Astrocyte (in vitro differentiated cells and primary cell): ENCODE measurements around the gene ATP6V0E1. TPM values are rescaled to one million over a fixed set of nuclear protein-coding genes. Genes with fewer than 3 reads are reported as not detected.

Experiments used
- DNase-seq: peaks from one replicate; pipeline ENCODE4 v3.0.0-alpha.2; 2010; ENCODE audit warnings: low read depth
- FAIRE-seq: peaks from 2 replicates; lab custom pipeline; 2011; peaks lifted over from hg19 to GRCh38; lab: Jason Lieb, UNC
- H2AFZ ChIP-seq: 2 replicates; pipeline ENCODE4 v1.6.0; 2012; ENCODE audit warnings: low read depth, low read length, inconsistent platforms
- H3K27ac ChIP-seq: 2 replicates; pipeline ENCODE4 v1.5.1; 2011; ENCODE audit warnings: low read depth, low read length, inconsistent platforms
- H3K27me3 ChIP-seq: 2 replicates; pipeline ENCODE4 v1.6.0; 2011; ENCODE audit warnings: low read length, inconsistent platforms; ENCODE audit not compliant: insufficient read depth
- H3K36me3 ChIP-seq: 2 replicates; pipeline ENCODE4 v1.5.1; 2011; ENCODE audit warnings: low read length, inconsistent platforms; ENCODE audit not compliant: insufficient read depth
- H3K4me1 ChIP-seq: 2 replicates; pipeline ENCODE4 v1.5.1; 2011; ENCODE audit warnings: low read length, inconsistent platforms; ENCODE audit not compliant: insufficient read depth
- H3K4me2 ChIP-seq: 2 replicates; pipeline ENCODE4 v1.6.0; 2012; ENCODE audit warnings: low read length, inconsistent platforms
- H3K4me3 ChIP-seq: 2 replicates; pipeline ENCODE4 v1.5.1; 2011; ENCODE audit warnings: low read depth, mild to moderate bottlenecking, low read length, inconsistent platforms; ENCODE audit not compliant: insufficient read depth
- H3K79me2 ChIP-seq: 2 replicates; pipeline ENCODE4 v1.6.0; 2012; ENCODE audit warnings: mild to moderate bottlenecking, low read length, inconsistent platforms; ENCODE audit not compliant: insufficient read depth
- H3K9ac ChIP-seq: 2 replicates; pipeline ENCODE4 v1.6.0; 2012; ENCODE audit warnings: mild to moderate bottlenecking, low read length, inconsistent platforms
- H3K9me3 ChIP-seq: 2 replicates; pipeline ENCODE4 v1.5.1; 2012; ENCODE audit warnings: low read depth, mild to moderate bottlenecking, low read length, inconsistent platforms; ENCODE audit not compliant: insufficient read depth
- H4K20me1 ChIP-seq: 2 replicates; pipeline ENCODE4 v1.6.0; 2012; ENCODE audit warnings: low read length, inconsistent platforms; ENCODE audit not compliant: insufficient read depth
- H3K27ac Mint-ChIP-seq: one replicate; pipeline ENCODE4 v1.8.0; 2021; ENCODE audit warnings: mild to moderate bottlenecking, mixed read lengths; ENCODE audit not compliant: unreplicated experiment
- H3K27me3 Mint-ChIP-seq: one replicate; pipeline ENCODE4 v1.8.0; 2021; ENCODE audit warnings: low read depth, mixed read lengths; ENCODE audit not compliant: unreplicated experiment
- H3K36me3 Mint-ChIP-seq: one replicate; pipeline ENCODE4 v1.8.0; 2021; ENCODE audit warnings: low read depth, mixed read lengths; ENCODE audit not compliant: unreplicated experiment
- H3K4me1 Mint-ChIP-seq: one replicate; pipeline ENCODE4 v1.8.0; 2021; ENCODE audit warnings: low read depth, mixed read lengths; ENCODE audit not compliant: unreplicated experiment
- H3K4me3 Mint-ChIP-seq: one replicate; pipeline ENCODE4 v1.8.0; 2021; ENCODE audit warnings: mild to moderate bottlenecking, moderate library complexity, mixed read lengths; ENCODE audit not compliant: unreplicated experiment
- H3K9me3 Mint-ChIP-seq: one replicate; pipeline ENCODE4 v1.8.0; 2021; ENCODE audit warnings: mild to moderate bottlenecking, mixed read lengths; ENCODE audit not compliant: unreplicated experiment
- CTCF ChIP-seq: IDR thresholded peaks from 2 replicates; pipeline ENCODE4 v1.5.1; 2011; ENCODE audit warnings: low read depth, mild to moderate bottlenecking, inconsistent platforms, low read length, moderate library complexity; ENCODE audit not compliant: insufficient read depth
- EZH2 ChIP-seq: IDR thresholded peaks from 2 replicates; pipeline ENCODE4 v1.6.1; 2012; ENCODE audit warnings: mild to moderate bottlenecking, low read length, inconsistent platforms; ENCODE audit not compliant: insufficient read depth
- total RNA-seq: library from RNA; stranded (reverse); gene quantifications from 2 replicates; pipeline ENCODE4 v1.2.1, GENCODE V29; 2021

Gene ATP6V0E1
- total RNA-seq, 1 donor from 2014 or later: 327 TPM

- Histone ChIP-seq H3K9me3 (no peaks in the 10 kb centered on the region), H3K36me3 (no peaks in the 10 kb centered on the region), H3K9ac (no peak overlapping the region), H3K4me3 (no peak overlapping the region), H3K4me2 (no peak overlapping the region), H3K27ac (no peak overlapping the region), H2AFZ (no peak overlapping the region), H3K79me2 (no peaks in the 10 kb centered on the region), H3K4me1 (no peaks in the 10 kb centered on the region), H3K27me3 (no peaks in the 10 kb centered on the region), H4K20me1 (peaks cover 5% of the 10 kb centered on the region)
- Mint-ChIP-seq H3K4me3 (no peak overlapping the region), H3K9me3 (no peaks in the 10 kb centered on the region), H3K27ac (no peak overlapping the region), H3K27me3 (no peaks in the 10 kb centered on the region), H3K4me1 (no peaks in the 10 kb centered on the region), H3K36me3 (peaks cover 7% of the 10 kb centered on the region)
- no peak for DNase-seq
- no peak for FAIRE-seq
- TF ChIP-seq CTCF (no peak), EZH2 (no peak)
These were observed 95.3 kb downstream of the ATP6V0E1 start for GRCh38 chr5:173078878-173079277.

Other genes starting within 250 kb of the ATP6V0E1 start
- 80.5 and 90.1 TPM in 2 replicates for gene DUSP1, start 212.6 kb upstream of the ATP6V0E1 start, total RNA-seq
- gene ERGIC1, start 149.5 kb upstream of the ATP6V0E1 start, total RNA-seq: 131 and 137 TPM in 2 replicates
- 50.6 and 54.3 TPM in 2 replicates for gene RPL26L1, start 24.3 kb upstream of the ATP6V0E1 start, total RNA-seq
- 10.0 and 10.1 TPM in 2 replicates for gene CREBRF, start 72.6 kb downstream of the ATP6V0E1 start, total RNA-seq
- gene BNIP1, start 160.8 kb downstream of the ATP6V0E1 start, total RNA-seq: 10.4 and 13.2 TPM in 2 replicates